ENCODE measurements around the gene IFI27.

GRCh38 chr14:94123868-94124267, 13.3 kb downstream of the IFI27 start:
- TF ChIP-seq CTCF (IDR thresholded peaks at IDR 0.05) (no peak), POLR2AphosphoS5 (IDR thresholded peaks at IDR 0.05; ENCODE audit: low read depth, low read length) (no peak), REST (IDR thresholded peaks at IDR 0.05; ENCODE audit: insufficient read depth in 1 of 2, low read depth in 2 of 2, low read length in 1 of 2) (no peak), SIN3A (IDR thresholded peaks at IDR 0.05; ENCODE audit: borderline replicate concordance, insufficient read depth, low read depth, low read length) (no peak)

All from Panc1 (cell line).